Measurements from ENCODE around the gene GGA2.

- TF ChIP-seq POLR2A (IDR thresholded peaks at IDR 0.05) (no peak), EP300 (IDR thresholded peaks at IDR 0.05) (no peak), POLR2AphosphoS5 (IDR thresholded peaks at IDR 0.05) (peak in 1 of 3 donors; percentile 15)
- TF ChIP-seq, protein P1, sequence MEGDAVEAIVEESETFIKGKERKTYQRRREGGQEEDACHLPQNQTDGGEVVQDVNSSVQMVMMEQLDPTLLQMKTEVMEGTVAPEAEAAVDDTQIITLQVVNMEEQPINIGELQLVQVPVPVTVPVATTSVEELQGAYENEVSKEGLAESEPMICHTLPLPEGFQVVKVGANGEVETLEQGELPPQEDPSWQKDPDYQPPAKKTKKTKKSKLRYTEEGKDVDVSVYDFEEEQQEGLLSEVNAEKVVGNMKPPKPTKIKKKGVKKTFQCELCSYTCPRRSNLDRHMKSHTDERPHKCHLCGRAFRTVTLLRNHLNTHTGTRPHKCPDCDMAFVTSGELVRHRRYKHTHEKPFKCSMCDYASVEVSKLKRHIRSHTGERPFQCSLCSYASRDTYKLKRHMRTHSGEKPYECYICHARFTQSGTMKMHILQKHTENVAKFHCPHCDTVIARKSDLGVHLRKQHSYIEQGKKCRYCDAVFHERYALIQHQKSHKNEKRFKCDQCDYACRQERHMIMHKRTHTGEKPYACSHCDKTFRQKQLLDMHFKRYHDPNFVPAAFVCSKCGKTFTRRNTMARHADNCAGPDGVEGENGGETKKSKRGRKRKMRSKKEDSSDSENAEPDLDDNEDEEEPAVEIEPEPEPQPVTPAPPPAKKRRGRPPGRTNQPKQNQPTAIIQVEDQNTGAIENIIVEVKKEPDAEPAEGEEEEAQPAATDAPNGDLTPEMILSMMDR (IDR thresholded peaks at IDR 0.05) = no peak
Observed at GRCh38 chr16:23433261-23433920, 76.9 kb downstream of the GGA2 start.

All from stomach (tissue), 4 donors.